Activated T-helper 2 cell treated with anti-CD3 and anti-CD28 coated beads, Interferon-gamma antibody, Interleukin-2, Interleukin-4, amounts not matched to agents 10 μg/mL and 5 μg/mL and 100 μg/mL, durations not matched to agents 14 hours and 24 hours and 36 hours (primary cell): Measurements from ENCODE around the gene TRAPPC12. TPM values are rescaled to one million over a fixed set of nuclear protein-coding genes. Genes with fewer than 3 reads are reported as not detected.

Source experiments
- DNase-seq: peaks from one replicate; pipeline ENCODE4 v3.0.0; 2021; ENCODE audit warnings: low spot score
- H3K27ac Mint-ChIP-seq: one replicate; pipeline ENCODE4 v1.8.0; 2021; ENCODE audit warnings: mixed read lengths
- H3K27me3 Mint-ChIP-seq: one replicate; pipeline ENCODE4 v1.8.0; 2021; ENCODE audit warnings: low read depth, mixed read lengths
- H3K36me3 Mint-ChIP-seq: one replicate; pipeline ENCODE4 v1.8.0; 2021; ENCODE audit warnings: low read depth, mixed read lengths
- H3K4me1 Mint-ChIP-seq: one replicate; pipeline ENCODE4 v1.8.0; 2021; ENCODE audit warnings: low read depth, mixed read lengths
- H3K4me3 Mint-ChIP-seq: one replicate; pipeline ENCODE4 v1.8.0; 2021; ENCODE audit warnings: low read depth, mild to moderate bottlenecking, moderate library complexity, mixed read lengths
- H3K9me3 Mint-ChIP-seq: one replicate; pipeline ENCODE4 v1.8.0; 2021; ENCODE audit warnings: mixed read lengths
- intact Hi-C: fragments of 100-400 bp; cut with micrococcal nuclease; formaldehyde crosslinking; loops from one replicate; pipeline ENCODE4 v1.15.1; 2023
- total RNA-seq: library from RNA; stranded (reverse); gene quantifications from 2 replicates; pipeline ENCODE4 v1.2.3, GENCODE V29; 2022

Gene TRAPPC12
- total RNA-seq = 84.6 and 87.1 TPM in 2 replicates

DNA sequence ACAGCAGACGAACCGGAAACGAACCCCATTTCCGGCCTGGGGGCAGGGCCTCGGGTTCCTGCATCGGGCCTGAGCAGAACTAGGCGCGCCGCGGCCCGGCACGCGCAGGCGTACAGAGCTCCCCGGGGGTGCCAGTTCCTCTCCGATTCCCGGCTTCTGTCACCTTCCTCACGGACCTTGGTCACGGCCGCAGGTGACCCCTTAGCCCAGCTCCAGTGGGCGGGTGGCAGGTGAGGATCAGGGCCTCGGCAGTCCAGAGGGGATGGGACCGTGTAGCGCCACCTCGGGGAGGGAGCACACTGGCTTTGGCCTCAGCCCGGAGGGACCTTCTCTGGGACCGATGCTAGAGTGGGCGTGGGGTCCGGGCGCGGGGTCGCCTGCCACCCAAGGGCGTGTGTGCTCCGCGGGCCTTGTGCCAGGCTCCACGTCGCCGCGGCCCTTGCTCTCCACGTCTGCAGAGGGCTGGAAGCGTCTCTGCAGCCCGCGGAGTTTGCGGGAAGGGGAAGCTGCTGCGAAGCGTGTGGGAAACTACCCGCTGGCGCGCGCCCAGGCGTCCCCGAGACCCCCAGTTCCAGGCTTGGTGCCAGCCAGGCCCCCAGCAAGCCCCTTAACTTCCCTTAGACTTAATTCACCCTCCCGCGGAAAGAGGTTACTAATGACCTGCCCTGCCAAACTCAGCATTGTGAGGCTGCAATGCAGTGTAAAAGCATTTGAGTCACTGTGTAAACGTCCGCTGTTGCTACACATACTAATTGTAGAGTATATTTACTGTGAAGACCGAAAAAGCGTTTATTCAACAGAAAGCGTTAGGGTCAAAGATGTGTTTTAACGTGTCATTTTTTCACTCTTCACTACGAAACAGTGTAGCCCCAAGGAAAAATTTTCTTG lies at the start of gene TRAPPC12:
Gene TRAPPC12 (plus strand): TSS at position 48 of the 888 bp plus-strand sequence. CDS start 7,930 bp downstream, outside the sequence.
- intact Hi-C loops = loop anchor here (1.0 to 2.0 kb wide), 2 partner anchors 271 to 767 kb away; no protein-coding TSS in a partner anchor
- peaks cover 35% of the 10 kb centered on the region for H3K36me3 Mint-ChIP-seq
- H3K4me1 Mint-ChIP-seq = peaks cover 33% of the 10 kb centered on the region
- H3K9me3 Mint-ChIP-seq = no peaks in the 10 kb centered on the region
- H3K27me3 Mint-ChIP-seq = no peaks in the 10 kb centered on the region
- peak within 1 kb of the TSS; percentile 97 for H3K4me3 Mint-ChIP-seq
- H3K27ac Mint-ChIP-seq = peak within 1 kb of the TSS; percentile 97
- peak; percentile 91 for DNase-seq

DNA sequence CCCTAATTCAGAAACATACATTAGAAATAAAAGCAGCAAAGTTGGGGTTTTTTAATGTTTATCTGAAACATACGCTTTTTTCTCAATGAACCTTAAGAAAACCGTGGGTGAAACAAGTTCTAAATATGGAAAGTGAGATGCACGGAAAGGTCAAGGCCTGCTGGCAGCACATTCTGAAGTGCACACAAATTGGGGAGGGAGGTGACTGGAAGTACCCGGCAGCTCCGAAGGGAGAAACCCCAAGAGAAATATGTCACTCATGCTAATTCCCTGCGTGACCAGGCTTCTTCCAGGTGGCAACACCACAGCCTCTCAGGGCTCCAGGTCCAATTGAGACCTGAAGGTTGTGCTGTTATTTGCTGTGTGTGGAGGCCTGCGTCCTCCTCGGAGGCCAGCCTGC lies 47.4 kb upstream of the TRAPPC12 start:
- H3K4me1 Mint-ChIP-seq = no peaks in the 10 kb centered on the region
- H3K4me3 Mint-ChIP-seq = no peak overlapping the region
- H3K27me3 Mint-ChIP-seq = no peaks in the 10 kb centered on the region
- DNase-seq = no peak
- H3K36me3 Mint-ChIP-seq = peaks cover 56% of the 10 kb centered on the region
- H3K9me3 Mint-ChIP-seq = no peaks in the 10 kb centered on the region
- H3K27ac Mint-ChIP-seq = no peak overlapping the region
- intact Hi-C loops = no loop called here

DNA sequence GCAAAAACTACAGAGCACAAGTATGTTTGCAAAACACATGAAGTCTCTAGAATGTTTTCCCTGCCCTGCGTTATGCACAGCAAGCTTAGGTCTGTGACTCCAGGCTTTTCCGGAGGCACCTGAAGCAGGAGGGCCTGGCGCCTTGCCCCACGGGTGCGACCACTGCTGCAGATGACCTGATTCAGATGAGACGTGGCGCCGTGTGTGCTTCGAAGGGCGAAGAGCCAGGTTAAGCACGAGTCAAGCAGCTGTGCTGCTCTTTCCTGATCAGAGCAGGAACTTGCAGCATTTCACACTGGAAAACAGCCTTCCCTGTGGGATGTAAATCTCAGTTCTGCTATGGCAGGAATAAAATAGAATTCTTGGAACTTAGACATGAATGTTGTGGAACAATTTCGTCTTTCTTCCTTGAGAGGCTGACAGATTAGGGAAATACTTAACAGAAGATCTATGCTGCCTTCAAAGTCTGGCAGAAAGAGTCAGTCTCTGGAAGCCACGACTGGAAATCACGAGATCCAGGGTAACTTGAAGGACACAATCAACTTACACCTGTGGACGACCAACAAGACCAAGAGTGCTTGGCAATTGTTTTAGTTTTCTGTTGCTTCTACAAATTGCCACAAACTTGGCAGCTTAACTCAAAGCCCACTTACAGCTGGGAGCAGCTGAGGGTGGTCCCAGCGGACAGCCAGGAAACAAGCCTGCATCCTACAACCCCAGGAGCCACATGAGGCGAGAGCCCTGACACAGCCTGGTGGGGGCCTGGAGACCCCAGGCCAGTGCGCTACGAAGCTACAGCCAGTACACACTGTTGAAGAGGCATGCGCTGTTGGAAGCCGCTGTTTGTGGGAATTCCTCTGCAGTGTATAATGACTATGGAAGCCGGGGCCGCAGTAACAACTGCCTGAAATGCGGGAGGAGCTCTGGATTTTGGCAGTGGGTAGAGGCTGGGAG lies 44.8 kb upstream of the TRAPPC12 start:
- intact Hi-C loops = no loop called here
- Mint-ChIP-seq H3K4me3 (no peak overlapping the region), H3K36me3 (peaks cover 67% of the 10 kb centered on the region), H3K9me3 (no peaks in the 10 kb centered on the region), H3K27me3 (no peaks in the 10 kb centered on the region), H3K4me1 (no peaks in the 10 kb centered on the region), H3K27ac (no peak overlapping the region)
- no peak for DNase-seq

DNA sequence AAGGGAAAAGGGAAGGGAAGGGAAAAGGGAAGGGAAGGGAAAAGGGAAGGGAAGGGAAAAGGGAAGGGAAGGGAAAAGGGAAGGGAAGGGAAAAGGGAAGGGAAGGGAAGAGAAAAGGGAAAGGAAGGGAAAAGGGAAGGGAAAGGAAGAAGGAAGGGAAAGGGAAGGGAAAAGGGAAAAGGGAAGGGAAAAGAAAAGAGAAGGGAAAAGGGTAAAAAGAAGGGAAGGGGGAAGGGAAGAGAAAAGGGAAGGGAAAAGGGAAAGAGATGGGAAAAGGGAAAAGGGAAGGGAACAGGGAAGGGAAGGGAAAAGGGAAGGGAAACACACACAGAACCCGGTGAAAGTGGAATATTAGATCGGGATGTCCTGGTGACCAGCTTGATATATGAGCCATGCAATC lies 42.6 kb upstream of the TRAPPC12 start:
- Mint-ChIP-seq H3K9me3 (no peaks in the 10 kb centered on the region), H3K36me3 (peaks cover 55% of the 10 kb centered on the region), H3K4me1 (no peaks in the 10 kb centered on the region), H3K27ac (no peak overlapping the region), H3K27me3 (no peaks in the 10 kb centered on the region), H3K4me3 (no peak overlapping the region)
- intact Hi-C loops = no loop called here
- no peak for DNase-seq

DNA sequence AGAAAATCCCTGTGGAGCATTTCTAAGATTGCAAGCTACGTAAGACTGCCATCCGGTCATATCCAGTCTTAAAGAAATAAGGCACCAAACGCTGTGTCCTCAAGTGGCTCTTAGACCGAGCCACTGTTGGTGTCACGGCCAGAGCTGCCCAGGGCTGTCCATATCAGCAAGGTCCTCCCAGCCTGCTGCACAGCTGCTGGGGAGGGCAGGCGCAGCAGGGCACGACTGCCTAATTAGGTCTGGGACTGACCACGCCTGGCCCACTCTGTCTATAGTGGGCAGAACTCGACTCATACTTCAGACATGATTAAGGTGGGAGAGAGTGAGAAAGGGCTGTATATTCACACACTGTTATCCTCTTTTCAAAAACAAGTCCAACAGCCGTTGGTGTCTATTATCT lies 41.2 kb upstream of the TRAPPC12 start:
- Mint-ChIP-seq H3K9me3 (no peaks in the 10 kb centered on the region), H3K27ac (no peak overlapping the region), H3K36me3 (peaks cover 41% of the 10 kb centered on the region), H3K4me3 (no peak overlapping the region), H3K4me1 (no peaks in the 10 kb centered on the region), H3K27me3 (no peaks in the 10 kb centered on the region)
- intact Hi-C loops = no loop called here
- DNase-seq = no peak

DNA sequence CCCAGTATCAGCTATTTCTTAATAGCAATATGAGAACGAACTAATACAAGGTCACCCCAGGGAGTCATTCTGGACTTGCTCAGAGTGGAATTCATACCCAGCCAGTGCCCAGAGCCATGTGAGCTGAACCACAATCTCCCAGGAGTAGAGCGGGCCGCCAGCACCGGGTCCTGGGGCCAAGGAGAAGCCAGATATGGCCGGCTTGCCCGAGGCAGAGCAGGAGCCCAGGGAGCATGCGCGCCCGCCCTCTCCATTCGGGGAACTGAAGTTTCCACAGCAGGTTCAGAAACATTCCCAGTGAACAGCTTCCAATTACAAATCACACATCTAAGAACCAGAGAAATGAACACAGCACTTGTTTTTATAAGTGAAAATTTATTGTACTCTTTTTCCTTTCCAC lies 39.4 kb upstream of the TRAPPC12 start:
- no peaks in the 10 kb centered on the region for H3K27me3 Mint-ChIP-seq
- H3K36me3 Mint-ChIP-seq = peaks cover 25% of the 10 kb centered on the region
- H3K4me1 Mint-ChIP-seq = no peaks in the 10 kb centered on the region
- intact Hi-C loops = no loop called here
- H3K27ac Mint-ChIP-seq = no peak overlapping the region
- no peak for DNase-seq
- no peaks in the 10 kb centered on the region for H3K9me3 Mint-ChIP-seq
- no peak overlapping the region for H3K4me3 Mint-ChIP-seq

DNA sequence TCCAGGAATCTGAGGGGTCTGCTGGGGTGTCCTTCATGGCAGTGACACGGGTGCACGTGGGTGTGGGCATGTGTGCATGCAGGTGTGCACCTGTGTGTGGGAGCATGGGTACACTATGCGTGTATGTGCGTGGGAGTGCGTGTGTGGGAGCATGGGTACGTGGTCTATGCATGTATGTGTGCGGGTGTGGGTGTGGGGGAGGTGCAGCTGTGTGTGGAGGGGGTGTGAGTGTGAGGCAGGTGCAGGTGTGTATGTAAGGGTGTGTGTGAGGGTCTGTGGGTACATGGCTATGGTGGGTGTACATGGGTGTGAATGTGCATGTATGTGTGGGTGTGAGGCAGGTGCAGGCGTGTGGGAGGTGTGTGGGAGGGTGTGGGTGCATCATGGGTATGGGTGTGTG lies 38.2 kb upstream of the TRAPPC12 start:
- DNase-seq = no peak
- Mint-ChIP-seq H3K27ac (no peak overlapping the region), H3K27me3 (no peaks in the 10 kb centered on the region), H3K36me3 (peaks cover 14% of the 10 kb centered on the region), H3K4me1 (no peaks in the 10 kb centered on the region), H3K9me3 (no peaks in the 10 kb centered on the region), H3K4me3 (no peak overlapping the region)
- intact Hi-C loops = no loop called here

DNA sequence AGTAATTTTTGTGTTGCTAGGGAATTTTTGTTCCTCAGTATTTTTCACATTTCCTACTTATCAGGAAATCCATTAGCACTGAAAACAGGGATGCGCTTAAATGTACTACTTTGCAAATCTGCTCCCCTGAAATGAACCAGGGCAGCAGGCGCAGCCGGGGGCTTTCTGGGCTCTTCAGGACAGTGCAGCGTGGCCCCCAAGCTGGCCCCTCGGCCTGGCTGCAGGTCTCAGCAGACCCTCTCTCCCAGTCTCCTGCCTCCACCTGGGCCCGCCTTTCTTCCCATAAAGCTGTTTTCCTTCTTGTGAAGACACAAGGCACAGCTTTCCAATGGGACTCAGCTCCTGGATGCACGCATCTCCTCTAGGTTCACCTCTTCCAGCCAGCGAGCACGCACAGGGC lies 37.2 kb upstream of the TRAPPC12 start:
- no peak for DNase-seq
- no peak overlapping the region for H3K27ac Mint-ChIP-seq
- no peaks in the 10 kb centered on the region for H3K27me3 Mint-ChIP-seq
- intact Hi-C loops = no loop called here
- no peak overlapping the region for H3K4me3 Mint-ChIP-seq
- no peaks in the 10 kb centered on the region for H3K9me3 Mint-ChIP-seq
- H3K4me1 Mint-ChIP-seq = no peaks in the 10 kb centered on the region
- H3K36me3 Mint-ChIP-seq = peaks cover 19% of the 10 kb centered on the region

DNA sequence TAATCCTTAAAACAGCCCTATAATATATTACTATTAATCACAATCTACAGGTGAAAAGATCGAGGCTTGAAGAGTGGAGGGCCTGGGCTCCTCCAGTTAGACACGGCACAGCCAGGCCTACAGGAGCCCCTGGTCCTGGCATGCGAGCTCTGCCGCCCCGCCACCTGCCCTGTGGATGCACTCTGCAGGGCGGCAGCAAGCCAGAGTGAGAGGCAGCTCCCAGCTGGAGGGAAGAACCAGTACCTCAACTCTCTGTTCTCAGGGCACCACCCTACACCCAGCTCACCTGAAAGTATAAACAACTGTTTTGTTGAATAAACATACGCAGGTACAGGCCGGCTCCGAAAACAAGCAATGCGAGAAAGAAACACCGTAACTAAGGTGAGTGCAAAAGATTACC lies 36.5 kb upstream of the TRAPPC12 start:
- no peak for DNase-seq
- Mint-ChIP-seq H3K4me1 (no peaks in the 10 kb centered on the region), H3K4me3 (no peak overlapping the region), H3K36me3 (peaks cover 19% of the 10 kb centered on the region), H3K9me3 (no peaks in the 10 kb centered on the region), H3K27me3 (no peaks in the 10 kb centered on the region), H3K27ac (no peak overlapping the region)
- intact Hi-C loops = no loop called here

DNA sequence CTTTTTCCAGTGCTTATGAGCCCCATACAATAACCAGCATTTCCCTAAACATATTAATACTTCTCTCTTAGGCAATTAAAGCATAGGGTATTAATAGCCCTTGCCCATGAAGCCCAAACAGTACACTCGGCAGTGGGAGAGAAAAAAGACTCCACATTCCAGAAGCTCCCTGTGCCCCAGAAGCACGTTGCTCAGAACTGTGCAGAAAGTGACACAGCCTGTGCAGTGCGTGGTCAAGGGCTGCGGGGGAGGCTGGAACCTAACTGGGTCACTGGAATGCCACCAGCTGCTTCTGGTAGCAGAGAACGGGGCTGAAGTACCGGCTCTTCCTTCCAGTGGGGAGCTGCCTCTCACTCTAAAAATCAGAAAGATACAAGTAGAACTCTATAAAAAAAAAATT lies 34.6 kb upstream of the TRAPPC12 start:
- Mint-ChIP-seq H3K9me3 (peaks cover under 1% of the 10 kb centered on the region), H3K4me1 (no peaks in the 10 kb centered on the region), H3K36me3 (peaks cover 32% of the 10 kb centered on the region), H3K27me3 (no peaks in the 10 kb centered on the region), H3K4me3 (no peak overlapping the region), H3K27ac (no peak overlapping the region)
- intact Hi-C loops = no loop called here
- DNase-seq = no peak

DNA sequence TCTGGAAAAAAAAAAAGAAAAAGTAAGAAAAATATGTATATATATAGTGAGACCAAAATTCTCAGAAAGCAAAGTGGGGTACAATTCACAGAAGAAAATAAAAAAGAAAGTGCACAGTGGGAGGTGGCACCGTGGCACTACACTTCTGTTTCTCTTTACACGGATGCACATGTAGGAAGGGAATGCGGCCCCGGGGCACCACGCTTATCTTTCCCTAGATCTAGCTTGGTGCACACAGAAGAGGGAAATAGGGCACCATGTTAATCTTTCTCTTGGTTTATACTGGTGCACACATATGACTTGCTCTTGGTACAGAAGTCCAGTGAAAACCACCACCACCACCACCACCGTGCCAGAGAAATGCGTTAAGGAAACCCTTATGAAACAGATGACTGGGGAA lies 33.9 kb upstream of the TRAPPC12 start:
- DNase-seq = no peak
- Mint-ChIP-seq H3K4me1 (no peaks in the 10 kb centered on the region), H3K36me3 (peaks cover 39% of the 10 kb centered on the region), H3K4me3 (no peak overlapping the region), H3K27me3 (no peaks in the 10 kb centered on the region), H3K27ac (no peak overlapping the region), H3K9me3 (peaks cover 8% of the 10 kb centered on the region)
- intact Hi-C loops = no loop called here

DNA sequence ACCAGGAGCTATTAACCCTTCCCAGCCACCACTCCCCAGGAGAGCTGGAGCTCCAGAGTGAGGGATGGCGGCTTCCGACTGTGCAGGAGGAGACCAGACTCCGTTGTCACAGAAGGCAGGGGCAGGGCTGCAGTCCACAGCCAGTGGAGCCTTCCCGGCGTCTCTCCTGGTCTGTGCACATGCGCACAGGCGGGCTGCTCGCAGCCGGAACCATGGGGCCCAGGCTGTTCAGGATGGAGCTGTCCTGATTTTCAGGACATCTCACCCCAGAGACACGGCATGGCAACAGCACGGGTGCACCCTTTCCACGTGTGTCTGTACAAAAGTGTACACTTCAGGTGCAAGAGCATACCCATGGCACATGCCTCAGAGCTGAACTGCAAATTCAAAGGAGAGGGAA lies 30.7 kb upstream of the TRAPPC12 start:
- peaks cover 69% of the 10 kb centered on the region for H3K36me3 Mint-ChIP-seq
- intact Hi-C loops = no loop called here
- no peak for DNase-seq
- H3K4me1 Mint-ChIP-seq = no peaks in the 10 kb centered on the region
- no peaks in the 10 kb centered on the region for H3K27me3 Mint-ChIP-seq
- H3K27ac Mint-ChIP-seq = no peak overlapping the region
- no peak overlapping the region for H3K4me3 Mint-ChIP-seq
- peaks cover 26% of the 10 kb centered on the region for H3K9me3 Mint-ChIP-seq

DNA sequence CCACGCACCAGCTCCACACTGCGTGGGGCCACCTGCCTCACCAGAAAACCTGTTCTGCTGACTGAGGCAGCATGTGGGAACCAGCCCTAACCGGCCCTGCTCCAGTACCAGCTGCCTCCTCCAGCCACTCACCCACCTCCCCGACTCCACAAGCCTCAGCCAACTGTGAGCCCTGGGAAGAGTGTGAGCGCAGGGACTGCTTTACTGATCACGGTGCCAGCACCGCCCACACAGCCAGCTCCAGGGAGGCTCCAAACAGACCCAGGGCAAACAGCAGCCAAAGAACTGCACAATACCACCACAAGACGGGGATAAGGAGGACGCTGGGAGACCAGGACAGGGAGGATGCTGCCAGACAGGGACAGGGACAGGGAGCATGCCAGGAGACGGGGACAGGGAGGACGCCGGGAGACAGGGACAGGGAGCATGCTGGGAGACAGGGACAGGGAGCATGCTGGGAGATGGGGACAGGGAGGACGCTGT lies 30.2 kb upstream of the TRAPPC12 start:
- no peak for DNase-seq
- Mint-ChIP-seq H3K4me1 (no peaks in the 10 kb centered on the region), H3K27me3 (no peaks in the 10 kb centered on the region), H3K9me3 (peaks cover 30% of the 10 kb centered on the region), H3K27ac (no peak overlapping the region), H3K4me3 (no peak overlapping the region), H3K36me3 (peaks cover 74% of the 10 kb centered on the region)
- intact Hi-C loops = no loop called here
